ENCODE measurements around the gene VIPR2.

GRCh38 chr7:159078911-159079270 is 65.8 kb downstream of the VIPR2 start:
- TF ChIP-seq POLR2A (IDR thresholded peaks at IDR 0.05), result no peak
- no peak for TF ChIP-seq CTCF (IDR thresholded peaks at IDR 0.05)
